DND-41 (cell line): Measurements from ENCODE around the gene TRPC4.

Source experiments
- EZH2 ChIP-seq: IDR thresholded peaks from 3 replicates; pipeline ENCODE4 v1.6.1; 2012; ENCODE audit warnings: borderline replicate concordance, low read depth, mild to moderate bottlenecking, moderate library complexity, low read length, inconsistent platforms; ENCODE audit not compliant: severe bottlenecking
- TF ChIP-seq, protein P1 (sequence below): IDR thresholded peaks from 2 replicates; pipeline ENCODE4 v1.5.1; 2012; ENCODE audit warnings: borderline replicate concordance, low read length, moderate library complexity, mild to moderate bottlenecking; ENCODE audit not compliant: poor library complexity, severe bottlenecking; ENCODE audit errors: extremely low read depth

DNA sequence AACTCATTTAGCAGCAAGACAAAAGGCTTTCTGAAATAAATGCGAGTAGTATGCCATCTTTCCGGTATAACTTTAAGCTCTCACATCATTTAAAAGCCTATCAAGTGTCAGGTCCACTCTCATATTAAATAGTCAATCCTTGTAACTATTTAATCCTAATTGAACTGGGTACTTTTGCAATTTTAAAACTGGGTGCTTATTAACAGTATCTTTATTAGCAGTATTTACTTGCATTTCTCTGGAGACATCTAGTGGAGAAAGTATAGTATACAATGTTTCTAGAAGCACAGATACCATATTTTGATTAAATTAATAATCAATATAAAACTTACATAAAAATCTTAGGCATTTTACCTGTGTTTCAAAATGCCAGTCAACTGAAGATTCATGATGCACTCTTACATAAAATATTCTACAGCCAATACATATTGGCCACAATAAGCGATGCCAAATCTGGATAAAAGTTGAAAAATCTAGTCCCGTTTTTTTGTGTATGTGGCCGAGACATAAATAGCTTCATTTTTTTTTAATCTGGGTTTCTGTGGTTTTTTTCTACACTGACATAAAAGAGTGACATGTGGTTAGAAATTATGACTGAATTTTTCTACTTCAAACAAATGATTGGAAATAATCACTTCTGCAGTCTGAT is 266.7 kb downstream of the TRPC4 start:
- TF ChIP-seq, protein P1, sequence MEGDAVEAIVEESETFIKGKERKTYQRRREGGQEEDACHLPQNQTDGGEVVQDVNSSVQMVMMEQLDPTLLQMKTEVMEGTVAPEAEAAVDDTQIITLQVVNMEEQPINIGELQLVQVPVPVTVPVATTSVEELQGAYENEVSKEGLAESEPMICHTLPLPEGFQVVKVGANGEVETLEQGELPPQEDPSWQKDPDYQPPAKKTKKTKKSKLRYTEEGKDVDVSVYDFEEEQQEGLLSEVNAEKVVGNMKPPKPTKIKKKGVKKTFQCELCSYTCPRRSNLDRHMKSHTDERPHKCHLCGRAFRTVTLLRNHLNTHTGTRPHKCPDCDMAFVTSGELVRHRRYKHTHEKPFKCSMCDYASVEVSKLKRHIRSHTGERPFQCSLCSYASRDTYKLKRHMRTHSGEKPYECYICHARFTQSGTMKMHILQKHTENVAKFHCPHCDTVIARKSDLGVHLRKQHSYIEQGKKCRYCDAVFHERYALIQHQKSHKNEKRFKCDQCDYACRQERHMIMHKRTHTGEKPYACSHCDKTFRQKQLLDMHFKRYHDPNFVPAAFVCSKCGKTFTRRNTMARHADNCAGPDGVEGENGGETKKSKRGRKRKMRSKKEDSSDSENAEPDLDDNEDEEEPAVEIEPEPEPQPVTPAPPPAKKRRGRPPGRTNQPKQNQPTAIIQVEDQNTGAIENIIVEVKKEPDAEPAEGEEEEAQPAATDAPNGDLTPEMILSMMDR = peak; percentile 36
- TF ChIP-seq EZH2 = no peak
